GM18519 (cell line): ENCODE data around the gene OSBPL5.

Experiments
- ATAC-seq: cut with Tn5 transposase; IDR thresholded peaks from one replicate; pipeline ENCODE4 v1.9.1; 2021; ENCODE audit warnings: mild to moderate bottlenecking, moderate library complexity; ENCODE audit not compliant: unreplicated experiment, low FRiP score

The OSBPL5 gene

GRCh38 chr11:3152471-3153110, 12.5 kb downstream of the OSBPL5 start:
- no peak for ATAC-seq

- ATAC-seq, result no peak
Observed at GRCh38 chr11:3150726-3151125, 14.4 kb downstream of the OSBPL5 start.

GRCh38 chr11:3149852-3150188, 15.3 kb downstream of the OSBPL5 start:
- ATAC-seq, result no peak

GRCh38 chr11:3148990-3149851, 15.9 kb downstream of the OSBPL5 start:
- no peak for ATAC-seq

GRCh38 chr11:3148255-3148989, 16.7 kb downstream of the OSBPL5 start:
- no peak for ATAC-seq

- no peak for ATAC-seq
Observed at GRCh38 chr11:3147626-3148025, 17.5 kb downstream of the OSBPL5 start.

GRCh38 chr11:3147257-3147619, 17.9 kb downstream of the OSBPL5 start:
- no peak for ATAC-seq

- ATAC-seq, result no peak
Observed at GRCh38 chr11:3146612-3147256, 18.4 kb downstream of the OSBPL5 start.

- no peak for ATAC-seq
Observed at GRCh38 chr11:3145206-3145520, 19.9 kb downstream of the OSBPL5 start.

GRCh38 chr11:3144296-3145205, 20.6 kb downstream of the OSBPL5 start:
- no peak for ATAC-seq

GRCh38 chr11:3143136-3143880, 21.8 kb downstream of the OSBPL5 start:
- no peak for ATAC-seq

- no peak for ATAC-seq
Observed at GRCh38 chr11:3140291-3140603, 24.9 kb downstream of the OSBPL5 start.

GRCh38 chr11:3139481-3140290, 25.4 kb downstream of the OSBPL5 start:
- ATAC-seq, result no peak

GRCh38 chr11:3139086-3139440, 26.0 kb downstream of the OSBPL5 start:
- no peak for ATAC-seq

GRCh38 chr11:3138178-3139085, 26.7 kb downstream of the OSBPL5 start:
- no peak for ATAC-seq

GRCh38 chr11:3137486-3138177, 27.5 kb downstream of the OSBPL5 start:
- ATAC-seq, result no peak
